CD4-positive, alpha-beta T cell treated with Interleukin-15 for 1 hour (primary cell): Measurements from ENCODE around the gene TM9SF3.
A peak's percentile ranks its signal among the peaks of the same experiment; 100 is the strongest.
"Not testable (repeated sequence)": the region's sequence is repeated elsewhere in the genome, so short reads cannot be mapped to it uniquely, and the experiment has no call there.

Experiments
- DNase-seq: peaks from one replicate; pipeline ENCODE4 v3.0.0-alpha.2; 2020

Gene TM9SF3

DNA sequence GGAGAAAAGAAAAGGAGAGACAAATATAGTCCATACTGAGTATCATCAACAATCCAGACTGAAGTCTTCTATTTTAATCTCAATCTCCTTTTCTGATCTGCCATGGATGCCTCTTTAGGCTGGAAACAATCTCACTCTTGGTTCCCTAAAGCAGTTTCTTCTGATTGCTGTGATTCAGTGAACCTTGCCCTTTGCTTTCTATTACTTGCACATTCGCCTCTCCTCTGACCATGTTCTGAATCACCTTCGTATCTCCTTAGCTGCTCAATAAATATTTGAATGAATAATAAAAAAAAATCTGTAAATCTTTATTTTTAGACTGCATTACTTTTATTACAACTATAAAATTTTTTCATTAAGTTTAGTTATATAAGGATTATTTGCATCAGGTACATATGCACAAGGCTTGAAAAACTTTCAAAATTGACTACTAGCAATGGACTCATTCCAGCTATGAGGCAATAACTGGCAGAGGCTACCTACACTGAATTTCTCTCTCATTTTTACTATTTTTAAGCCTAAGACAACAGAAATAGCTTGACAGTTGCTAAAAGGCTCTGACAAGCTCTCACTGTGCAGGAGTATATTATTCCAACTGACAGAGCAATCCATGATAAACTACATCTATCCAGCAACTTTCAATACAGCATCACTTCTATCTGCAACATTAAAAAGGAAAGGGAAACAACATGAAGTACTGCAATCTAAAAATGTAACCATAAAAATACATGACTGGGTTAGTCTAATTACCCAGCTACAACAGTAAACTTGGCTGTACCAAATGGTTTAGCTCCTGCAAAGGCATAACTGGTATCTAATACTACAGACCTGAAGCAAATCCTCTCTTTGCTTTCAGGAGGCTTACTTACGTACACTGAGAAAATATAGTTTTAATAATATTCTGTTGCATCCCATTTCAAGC lies 25.6 kb downstream of the TM9SF3 start:
- DNase-seq: no peak

DNA sequence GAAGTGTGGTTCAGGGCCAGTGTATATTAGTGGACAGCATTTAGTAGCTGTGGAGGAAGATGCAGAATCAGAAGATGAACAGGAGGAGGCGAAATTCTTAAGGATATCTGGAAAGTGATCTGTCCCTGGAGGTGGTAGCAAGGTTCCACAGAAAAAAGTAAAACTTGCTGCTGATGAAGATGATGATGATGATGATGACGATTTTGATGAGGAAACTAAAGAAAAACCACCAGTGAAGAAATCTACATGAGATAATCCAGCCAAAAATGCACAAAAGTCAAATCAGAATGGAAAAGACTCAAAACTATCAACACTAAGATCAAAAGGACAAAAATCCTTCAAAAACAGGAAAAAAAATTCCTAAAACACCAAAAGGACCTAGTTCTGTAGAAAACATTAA lies 26.3 kb downstream of the TM9SF3 start:
- no peak for DNase-seq

GRCh38 chr10:96556003-96556402 lies 30.8 kb downstream of the TM9SF3 start:
- DNase-seq: no peak

GRCh38 chr10:96555330-96555729 lies 31.5 kb downstream of the TM9SF3 start:
- no peak for DNase-seq

- no peak for DNase-seq
These were observed 38.2 kb downstream of the TM9SF3 start for GRCh38 chr10:96548589-96548988.

GRCh38 chr10:96545558-96545957 lies 41.3 kb downstream of the TM9SF3 start:
- DNase-seq: not testable (repeated sequence)

DNA sequence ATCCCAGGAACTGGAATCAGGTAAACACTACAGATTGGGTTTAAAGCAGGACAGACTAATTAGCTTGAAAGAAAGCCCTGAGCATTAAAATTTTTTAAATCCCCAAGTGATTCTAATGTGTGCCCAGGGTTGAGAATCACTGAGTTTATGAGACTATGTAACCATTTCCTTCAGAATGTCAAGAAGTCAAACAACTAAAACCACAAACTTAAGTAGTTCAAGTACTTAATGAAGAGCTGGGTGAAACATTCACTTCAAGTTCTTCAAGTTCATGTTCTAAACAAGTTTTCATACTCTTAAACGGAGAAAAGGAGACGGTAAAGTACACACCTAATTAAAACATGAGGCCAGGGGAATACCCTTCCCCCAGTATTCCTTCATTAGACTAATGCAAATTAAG lies 44.9 kb downstream of the TM9SF3 start:
- no peak for DNase-seq

DNA sequence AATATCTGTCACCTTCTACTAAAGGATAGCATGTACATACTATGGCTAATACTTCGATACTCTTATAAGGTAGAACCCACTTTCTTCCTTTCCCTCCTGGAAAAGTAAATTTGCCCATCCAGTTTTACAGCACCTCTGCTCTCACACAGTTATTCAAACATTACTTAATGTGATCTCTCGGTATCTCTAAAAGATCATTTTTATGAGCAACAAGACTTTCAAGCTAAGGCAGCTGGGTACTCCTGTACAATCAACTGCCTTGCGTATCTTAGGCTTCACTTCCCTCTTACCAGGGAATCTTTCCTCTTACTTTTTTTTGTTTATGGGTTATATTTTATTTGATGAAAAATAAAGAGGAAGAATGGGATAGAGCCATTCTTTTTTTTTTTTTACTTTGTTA lies 46.6 kb downstream of the TM9SF3 start:
- no peak for DNase-seq

DNA sequence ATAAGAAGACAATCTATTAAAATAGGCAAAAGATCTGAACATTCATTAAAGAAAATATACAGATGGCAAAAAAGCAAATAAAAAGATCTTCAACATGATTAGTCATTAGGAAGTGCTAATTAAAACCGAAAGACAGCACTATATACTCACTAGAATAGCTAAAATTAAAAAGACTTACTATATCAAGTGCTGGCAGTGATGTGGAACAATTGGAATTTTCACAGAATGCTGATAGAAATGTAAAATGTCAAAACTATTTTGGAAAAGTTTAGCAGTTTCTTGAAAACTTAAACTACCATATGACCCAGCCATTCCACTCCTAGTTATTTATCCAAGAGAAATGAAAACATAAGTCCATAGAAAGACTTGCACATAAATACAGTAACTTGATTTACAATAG lies 48.1 kb downstream of the TM9SF3 start:
- DNase-seq: no peak

DNA sequence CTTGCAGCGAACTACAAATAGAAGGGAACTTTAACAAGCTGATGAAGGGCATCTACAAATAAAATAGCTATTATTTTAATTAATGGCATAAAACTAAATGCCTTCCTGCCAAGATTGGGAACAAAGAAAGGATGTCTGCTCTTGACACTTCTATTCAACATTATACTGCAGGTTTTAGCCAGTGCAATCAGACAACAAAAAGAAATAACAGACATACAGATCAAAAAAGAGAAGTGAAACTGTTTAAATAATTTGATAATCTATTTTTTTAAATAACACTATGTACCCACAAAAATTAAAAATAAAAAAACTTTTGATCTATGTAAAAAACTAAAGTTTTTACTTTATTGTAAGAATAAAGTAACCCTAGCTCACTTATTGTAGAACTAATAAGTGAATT lies 50.7 kb downstream of the TM9SF3 start:
- DNase-seq: no peak

DNA sequence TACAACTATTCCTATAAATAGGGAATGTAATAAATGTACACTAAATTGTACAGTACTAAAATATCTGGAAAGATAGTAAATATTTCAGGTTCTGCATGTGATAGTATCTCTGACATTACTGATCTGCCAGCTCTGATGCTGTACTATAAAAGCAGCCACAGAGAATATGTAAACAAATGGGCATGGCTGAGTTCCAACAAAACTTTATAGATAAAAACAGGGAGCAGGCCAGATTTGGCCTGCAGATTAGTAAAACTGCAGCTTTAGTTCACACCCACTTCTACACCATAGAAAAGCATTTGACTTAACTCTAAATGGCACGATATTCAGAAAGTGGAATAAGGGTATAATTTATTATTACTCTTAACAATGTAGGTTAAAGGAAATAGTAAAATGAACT lies 54.3 kb downstream of the TM9SF3 start:
- no peak for DNase-seq

GRCh38 chr10:96529634-96530279 lies 57.1 kb downstream of the TM9SF3 start:
- no peak for DNase-seq

DNA sequence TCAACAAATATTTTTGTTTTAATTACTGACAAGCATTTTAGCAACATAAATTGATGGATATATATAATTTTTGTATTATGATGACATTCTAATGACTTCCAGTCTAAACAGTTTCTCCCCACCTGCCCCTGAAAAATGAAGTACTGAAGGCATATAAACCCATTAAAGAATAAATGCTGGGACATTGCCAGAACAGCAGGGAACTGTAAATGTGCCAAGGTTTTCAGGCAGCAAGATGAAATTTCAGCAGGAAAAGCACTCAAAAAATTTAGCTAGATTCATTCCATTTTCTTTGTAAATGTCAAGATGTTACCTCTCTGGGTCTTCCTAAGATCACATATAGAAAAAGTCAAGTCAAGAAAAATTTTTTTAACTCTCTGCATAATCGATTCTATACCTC lies 62.1 kb downstream of the TM9SF3 start:
- no peak for DNase-seq

DNA sequence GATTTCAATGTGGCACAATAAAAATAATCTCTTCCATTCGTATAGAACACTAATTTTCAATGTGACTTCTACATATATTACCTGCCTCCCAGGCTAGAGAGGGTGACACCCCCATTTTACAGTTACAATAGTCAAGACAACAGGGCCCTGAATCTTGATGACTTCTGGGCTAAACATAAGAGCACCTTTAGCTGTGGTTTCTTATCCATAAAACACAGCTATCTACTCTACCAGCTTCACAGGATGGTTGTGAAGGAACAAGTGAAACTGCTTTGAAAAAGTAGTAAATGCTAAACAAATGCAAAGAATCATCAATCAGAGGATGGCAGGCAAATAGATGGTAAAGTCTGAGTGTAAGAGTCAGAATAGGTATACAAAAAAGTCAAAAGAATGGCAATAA lies 69.5 kb downstream of the TM9SF3 start:
- no peak for DNase-seq

DNA sequence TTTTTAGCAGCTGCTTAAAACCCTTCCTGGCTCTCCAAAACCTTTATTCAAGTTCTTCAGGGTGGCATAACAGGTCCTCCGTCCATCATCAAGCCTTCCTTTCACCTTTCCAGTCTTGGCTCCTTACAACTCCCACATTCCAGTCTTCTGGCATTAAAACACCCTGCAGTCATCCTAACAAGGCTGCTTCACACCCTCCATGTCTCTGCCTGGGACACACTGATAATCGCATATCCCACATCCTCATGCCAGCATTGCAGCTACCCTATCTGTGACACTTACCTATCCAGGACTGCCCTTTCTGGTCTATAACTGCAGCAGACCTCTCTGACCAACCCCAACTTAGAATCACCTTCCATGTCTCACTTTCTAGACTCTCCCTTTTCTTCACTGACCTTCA lies 70.5 kb downstream of the TM9SF3 start:
- no peak for DNase-seq

DNA sequence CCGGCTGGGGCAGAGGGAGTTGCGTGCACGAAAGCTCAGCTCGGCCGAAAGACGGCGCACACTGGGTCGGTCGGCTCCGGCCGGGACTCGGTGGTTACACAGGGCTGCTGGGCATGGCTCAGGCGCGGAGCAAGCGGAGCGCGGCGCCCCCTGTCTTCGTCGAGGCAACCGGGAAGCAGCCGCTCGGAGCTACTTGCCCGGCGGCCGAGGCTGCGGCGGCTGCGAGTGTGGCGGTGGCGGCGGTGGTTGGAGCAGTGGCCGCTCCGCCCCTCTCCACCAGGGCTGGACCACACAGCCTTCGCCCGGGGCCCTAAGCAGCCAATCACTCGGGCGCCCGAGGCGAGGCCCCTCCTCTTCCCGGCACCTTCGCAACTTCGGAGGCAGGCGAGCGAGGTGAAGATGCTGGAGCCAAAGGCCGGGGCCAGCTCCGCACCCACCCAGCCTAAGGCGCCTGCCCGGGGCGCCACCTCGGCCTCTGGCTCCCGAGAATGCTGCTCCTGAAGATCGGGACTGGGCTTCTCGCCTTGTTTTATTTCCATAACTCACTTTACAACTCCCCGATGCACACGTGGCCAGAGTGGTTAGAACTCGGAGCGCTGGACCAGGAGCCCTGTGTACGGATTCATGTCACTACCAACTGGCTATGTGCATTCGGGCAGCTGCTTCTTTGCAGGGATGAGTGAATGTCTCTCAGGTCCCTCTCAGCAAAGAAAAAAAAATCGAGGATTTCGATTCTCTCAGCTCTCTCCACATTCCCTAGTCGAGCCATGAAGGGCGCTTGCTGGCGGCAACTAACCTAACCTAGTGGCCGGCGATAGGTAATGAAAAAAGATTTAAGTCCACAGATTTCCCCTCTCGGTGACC lies 72.9 kb downstream of the TM9SF3 start, which contains the start of gene TLL2:
Gene TLL2 (minus strand): TSS at position 229 of the 864 bp plus-strand sequence. CDS start 241 bp downstream, outside the sequence.
- peak; percentile 68 for DNase-seq

- peak; percentile 34 for DNase-seq
These were observed 73.5 kb downstream of the TM9SF3 start for GRCh38 chr10:96513305-96513697.

GRCh38 chr10:96512524-96513304 lies 74.1 kb downstream of the TM9SF3 start:
- DNase-seq: no peak

- no peak for DNase-seq
These were observed 75.5 kb downstream of the TM9SF3 start for GRCh38 chr10:96511044-96511945.

GRCh38 chr10:96509017-96509641 lies 77.7 kb downstream of the TM9SF3 start:
- DNase-seq: no peak

DNA sequence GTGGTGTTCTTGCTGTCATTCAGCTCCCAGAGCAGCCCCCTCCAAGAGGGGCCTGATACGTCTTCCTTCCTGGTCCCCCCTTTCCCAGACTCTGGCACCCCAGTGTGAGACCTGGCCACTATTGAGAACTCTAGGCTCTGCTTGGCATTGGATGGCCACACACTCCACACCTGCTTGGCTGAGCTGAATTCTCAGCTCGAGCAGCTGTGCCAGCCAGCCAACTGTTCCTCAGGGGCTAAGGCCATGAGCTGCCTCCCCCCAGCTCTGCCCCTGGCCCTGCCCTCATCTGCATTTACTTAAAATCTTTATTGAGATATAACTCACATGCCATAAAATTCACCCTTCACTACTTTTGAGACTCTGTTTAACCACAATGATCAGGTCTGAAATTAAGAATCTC lies 79.8 kb downstream of the TM9SF3 start:
- DNase-seq: no peak
